GM21367 (cell line): Measurements from ENCODE around the gene RAB40C.
A peak's percentile ranks its signal among the peaks of the same experiment; 100 is the strongest.
"Not testable (repeated sequence)": the region's sequence is repeated elsewhere in the genome, so short reads cannot be mapped to it uniquely, and the experiment has no call there.

ENCODE experiments used
- ATAC-seq: cut with Tn5 transposase; IDR thresholded peaks from one replicate; pipeline ENCODE4 v1.9.1; 2021; ENCODE audit not compliant: unreplicated experiment

Gene RAB40C

GRCh38 chr16:586645-587590 lies 2.9 kb upstream of the RAB40C start:
- ATAC-seq = no peak

- ATAC-seq = no peak
Observed at GRCh38 chr16:588639-588888, 1.3 kb upstream of the RAB40C start.

- peak; percentile 54 for ATAC-seq
Observed at GRCh38 chr16:588889-589657, 793 bp upstream of the RAB40C start.

- ATAC-seq = no peak
Observed at GRCh38 chr16:590188-590814, 435 bp downstream of the RAB40C start.

- no peak for ATAC-seq
Observed at GRCh38 chr16:590815-591200, 942 bp downstream of the RAB40C start.

GRCh38 chr16:591231-591630 lies 1.4 kb downstream of the RAB40C start:
- ATAC-seq = no peak

- no peak for ATAC-seq
Observed at GRCh38 chr16:591892-592517, 2.1 kb downstream of the RAB40C start.

GRCh38 chr16:592518-593306 lies 2.8 kb downstream of the RAB40C start:
- no peak for ATAC-seq

- no peak for ATAC-seq
Observed at GRCh38 chr16:593406-593805, 3.5 kb downstream of the RAB40C start.

GRCh38 chr16:593807-594206 lies 3.9 kb downstream of the RAB40C start:
- ATAC-seq = no peak

GRCh38 chr16:595094-595528 lies 5.2 kb downstream of the RAB40C start:
- ATAC-seq = no peak

- no peak for ATAC-seq
Observed at GRCh38 chr16:595942-596735, 6.3 kb downstream of the RAB40C start.

- no peak for ATAC-seq
Observed at GRCh38 chr16:596736-597060, 6.8 kb downstream of the RAB40C start.

GRCh38 chr16:597655-598054 lies 7.8 kb downstream of the RAB40C start:
- ATAC-seq = not testable (repeated sequence)

- no peak for ATAC-seq
Observed at GRCh38 chr16:598823-599739, 9.2 kb downstream of the RAB40C start.

- no peak for ATAC-seq
Observed at GRCh38 chr16:600781-601180, 10.9 kb downstream of the RAB40C start.

GRCh38 chr16:603933-604332 lies 14.1 kb downstream of the RAB40C start:
- no peak for ATAC-seq

GRCh38 chr16:606656-607307 lies 16.9 kb downstream of the RAB40C start:
- no peak for ATAC-seq
